Measurements from ENCODE around the gene ZNF639.

GRCh38 chr3:179292450-179292849 lies 30.4 kb upstream of the ZNF639 start:
- TF ChIP-seq CTCF (IDR thresholded peaks at IDR 0.05), result no peak
- TF ChIP-seq POLR2A (IDR thresholded peaks at IDR 0.05), result no peak

Measured in Peyer's patch (tissue), 4 donors.